ENCODE measurements around the gene SHCBP1L.

SHCBP1L gene

DNA sequence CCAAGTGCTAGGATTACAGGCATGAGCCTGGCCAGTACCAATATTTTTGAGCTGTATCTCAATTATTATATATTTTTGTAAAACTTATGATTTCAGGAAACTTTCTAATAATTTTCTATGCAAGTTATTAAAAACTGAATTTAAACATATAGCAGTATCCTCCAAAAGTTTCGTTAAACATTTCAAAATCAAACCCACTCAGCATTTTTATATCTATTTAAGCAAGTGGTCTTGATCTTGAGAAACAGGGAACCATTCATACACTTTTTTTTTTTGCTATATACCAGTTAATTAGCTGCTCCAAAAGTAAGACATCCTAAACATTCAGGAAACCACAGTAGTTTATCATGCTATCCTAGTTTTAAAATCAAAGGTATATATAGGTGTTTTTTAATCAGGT is 22.0 kb downstream of the SHCBP1L start:
- intact Hi-C loops (cut with DNase I; ENCODE audit: low total_unique reads): no loop called here
- Histone ChIP-seq H3K4me1 (no peaks in the 10 kb centered on the region), H3K9me3 (peaks cover 0 to 8% (median 4%) of the 10 kb centered on the region in 3 donors), H3K4me3 (no peak overlapping the region), H3K36me3 (no peaks in the 10 kb centered on the region), H3K27ac (no peak overlapping the region), H3K27me3 (no peaks in the 10 kb centered on the region)
- DNase-seq: no peak
- TF ChIP-seq, protein P1, sequence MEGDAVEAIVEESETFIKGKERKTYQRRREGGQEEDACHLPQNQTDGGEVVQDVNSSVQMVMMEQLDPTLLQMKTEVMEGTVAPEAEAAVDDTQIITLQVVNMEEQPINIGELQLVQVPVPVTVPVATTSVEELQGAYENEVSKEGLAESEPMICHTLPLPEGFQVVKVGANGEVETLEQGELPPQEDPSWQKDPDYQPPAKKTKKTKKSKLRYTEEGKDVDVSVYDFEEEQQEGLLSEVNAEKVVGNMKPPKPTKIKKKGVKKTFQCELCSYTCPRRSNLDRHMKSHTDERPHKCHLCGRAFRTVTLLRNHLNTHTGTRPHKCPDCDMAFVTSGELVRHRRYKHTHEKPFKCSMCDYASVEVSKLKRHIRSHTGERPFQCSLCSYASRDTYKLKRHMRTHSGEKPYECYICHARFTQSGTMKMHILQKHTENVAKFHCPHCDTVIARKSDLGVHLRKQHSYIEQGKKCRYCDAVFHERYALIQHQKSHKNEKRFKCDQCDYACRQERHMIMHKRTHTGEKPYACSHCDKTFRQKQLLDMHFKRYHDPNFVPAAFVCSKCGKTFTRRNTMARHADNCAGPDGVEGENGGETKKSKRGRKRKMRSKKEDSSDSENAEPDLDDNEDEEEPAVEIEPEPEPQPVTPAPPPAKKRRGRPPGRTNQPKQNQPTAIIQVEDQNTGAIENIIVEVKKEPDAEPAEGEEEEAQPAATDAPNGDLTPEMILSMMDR (IDR thresholded peaks at IDR 0.05): no peak

DNA sequence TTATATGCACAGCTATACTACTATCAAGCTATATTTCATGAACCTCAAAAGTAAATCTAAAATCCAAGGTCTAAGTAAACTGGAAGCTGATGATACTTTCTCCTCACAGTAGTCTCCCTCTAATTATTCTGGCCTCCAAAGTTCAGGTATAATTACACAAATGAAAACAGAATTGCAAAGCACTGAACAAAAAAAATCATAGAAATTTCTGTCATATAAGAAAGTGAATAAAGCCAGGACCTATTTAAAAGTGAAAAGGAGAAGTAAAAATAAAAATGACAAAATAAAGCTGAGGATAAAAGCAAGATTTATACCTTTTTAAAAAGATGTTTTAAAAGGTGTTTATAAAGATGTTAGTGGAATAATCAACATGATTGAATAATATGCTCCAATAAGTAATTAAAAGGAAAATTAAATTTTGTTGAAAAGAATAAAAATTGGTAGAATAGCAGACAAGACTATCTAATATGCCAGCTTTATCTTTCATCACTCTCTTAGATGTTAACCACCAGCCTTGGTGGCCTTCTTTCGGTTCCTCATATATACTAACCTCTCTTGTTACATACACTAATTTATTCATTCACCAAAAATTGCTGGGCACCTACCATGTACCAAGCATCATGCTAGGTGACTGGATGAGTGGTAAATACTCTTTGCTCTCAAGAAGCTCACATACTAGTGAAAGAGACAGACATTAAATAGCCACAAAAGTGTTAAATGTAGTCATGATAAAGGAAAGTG is 25.1 kb downstream of the SHCBP1L start:
- H3K27me3 ChIP-seq: no peaks in the 10 kb centered on the region
- TF ChIP-seq, protein P1 (IDR thresholded peaks at IDR 0.05): no peak
- H3K27ac ChIP-seq: no peak overlapping the region

DNA sequence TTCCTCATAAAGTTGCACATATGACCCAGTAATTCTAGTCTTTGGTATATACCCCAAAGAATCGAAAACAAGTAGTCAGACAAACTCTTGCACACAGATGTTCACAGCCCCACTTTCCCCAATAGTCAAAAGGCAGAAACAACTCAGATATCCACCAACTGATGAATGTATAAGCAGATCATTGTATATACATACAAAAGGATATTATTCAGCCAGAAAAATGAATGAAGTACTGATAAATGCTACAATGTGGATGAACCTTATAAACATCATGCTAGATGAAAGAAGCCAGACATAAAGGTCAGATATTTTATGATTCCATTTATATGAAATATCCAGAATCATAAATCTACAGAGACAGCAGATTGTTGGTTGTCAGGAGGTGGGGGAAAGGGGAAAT is 27.3 kb downstream of the SHCBP1L start:
- intact Hi-C loops (cut with DNase I; ENCODE audit: low total_unique reads): no loop called here
- no peak overlapping the region for H3K27ac ChIP-seq
- TF ChIP-seq, protein P1 (IDR thresholded peaks at IDR 0.05): no peak
- no peak overlapping the region for H3K4me3 ChIP-seq
- DNase-seq: no peak
- H3K27me3 ChIP-seq: no peaks in the 10 kb centered on the region
- H3K4me1 ChIP-seq: no peaks in the 10 kb centered on the region
- no peaks in the 10 kb centered on the region for H3K9me3 ChIP-seq
- H3K36me3 ChIP-seq: no peaks in the 10 kb centered on the region

More for the DNA sequence above, 25.1 kb downstream of the SHCBP1L start:
- H3K36me3 ChIP-seq: no peaks in the 10 kb centered on the region
- intact Hi-C loops (cut with DNase I; ENCODE audit: low total_unique reads): no loop called here
- no peaks in the 10 kb centered on the region for H3K4me1 ChIP-seq
- no peak overlapping the region for H3K4me3 ChIP-seq
- H3K9me3 ChIP-seq: no peaks in the 10 kb centered on the region
- no peak for DNase-seq

DNA sequence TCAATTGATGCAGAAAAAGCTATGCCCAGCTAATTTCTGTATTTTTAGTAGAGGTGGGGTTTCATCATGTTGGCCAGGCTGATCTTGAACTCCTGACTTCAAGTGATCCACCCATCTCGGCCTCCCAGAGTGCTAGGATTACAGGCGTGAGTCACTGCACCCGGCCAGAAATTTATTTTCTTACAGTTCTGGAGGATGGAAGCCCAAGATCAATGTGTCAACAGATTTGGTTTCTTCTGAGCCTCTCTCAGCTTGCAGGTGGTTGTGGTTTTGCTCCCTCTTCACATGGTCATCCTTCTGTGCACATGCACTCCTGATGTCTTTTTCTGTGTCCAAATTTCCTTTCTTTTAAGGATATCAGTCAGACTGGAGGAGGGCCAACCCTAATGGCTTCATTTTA is 35.6 kb downstream of the SHCBP1L start:
- intact Hi-C loops (cut with DNase I; ENCODE audit: low total_unique reads): no loop called here
- no peaks in the 10 kb centered on the region for H3K4me1 ChIP-seq
- no peaks in the 10 kb centered on the region for H3K36me3 ChIP-seq
- H3K27ac ChIP-seq: no peak overlapping the region
- H3K4me3 ChIP-seq: no peak overlapping the region
- TF ChIP-seq, protein P1 (IDR thresholded peaks at IDR 0.05): no peak
- DNase-seq: no peak
- peaks cover 0 to 14% (median 10%) of the 10 kb centered on the region in 3 donors for H3K9me3 ChIP-seq
- no peaks in the 10 kb centered on the region for H3K27me3 ChIP-seq

DNA sequence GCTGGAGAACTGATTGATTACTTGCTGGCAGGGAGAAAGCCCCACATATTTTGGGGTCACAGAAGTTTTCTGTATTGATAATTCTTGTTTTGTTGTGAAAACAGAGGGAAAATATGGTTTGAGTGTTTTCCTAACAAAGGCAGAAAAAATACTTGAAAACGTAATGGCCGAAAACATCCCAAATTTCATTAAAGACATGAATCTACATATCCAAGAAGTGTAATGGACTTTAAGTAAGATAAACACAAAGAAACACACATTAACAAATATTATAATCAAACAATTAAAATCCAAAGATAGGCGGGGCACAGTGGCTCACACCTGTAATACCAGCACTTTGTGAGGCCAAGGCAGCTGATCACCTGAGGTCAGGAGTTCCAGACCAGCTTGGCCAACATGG is 39.6 kb downstream of the SHCBP1L start:
- no peak for DNase-seq
- Histone ChIP-seq H3K36me3 (no peaks in the 10 kb centered on the region), H3K4me3 (no peak overlapping the region), H3K9me3 (peaks cover 0 to 14% (median 10%) of the 10 kb centered on the region in 3 donors), H3K27me3 (no peaks in the 10 kb centered on the region), H3K27ac (no peak overlapping the region), H3K4me1 (no peaks in the 10 kb centered on the region)
- TF ChIP-seq, protein P1 (IDR thresholded peaks at IDR 0.05): no peak
- intact Hi-C loops (cut with DNase I; ENCODE audit: low total_unique reads): no loop called here

Measured in tibial artery (tissue), 4 donors.